Skin of body (tissue), 2 donors: ENCODE measurements around the gene MATN4. TPM values are rescaled to one million over a fixed set of nuclear protein-coding genes. Genes with fewer than 3 reads are reported as not detected.

Experiments used
- DNase-seq: peaks from one replicate; lab custom pipeline; 2025; lab: John Stamatoyannopoulos, UW
- total RNA-seq: library from RNA; depleted of rRNA; stranded (reverse); fragments of >200 nt; gene quantifications from one replicate; pipeline ENCODE4 v1.2.3, GENCODE V29; 2014

Gene MATN4
- total RNA-seq, 1 donor from 2014 or later: 0.99 TPM

- no peak for DNase-seq
Observed at GRCh38 chr20:45317826-45318225, 9.7 kb upstream of the MATN4 start.

DNA sequence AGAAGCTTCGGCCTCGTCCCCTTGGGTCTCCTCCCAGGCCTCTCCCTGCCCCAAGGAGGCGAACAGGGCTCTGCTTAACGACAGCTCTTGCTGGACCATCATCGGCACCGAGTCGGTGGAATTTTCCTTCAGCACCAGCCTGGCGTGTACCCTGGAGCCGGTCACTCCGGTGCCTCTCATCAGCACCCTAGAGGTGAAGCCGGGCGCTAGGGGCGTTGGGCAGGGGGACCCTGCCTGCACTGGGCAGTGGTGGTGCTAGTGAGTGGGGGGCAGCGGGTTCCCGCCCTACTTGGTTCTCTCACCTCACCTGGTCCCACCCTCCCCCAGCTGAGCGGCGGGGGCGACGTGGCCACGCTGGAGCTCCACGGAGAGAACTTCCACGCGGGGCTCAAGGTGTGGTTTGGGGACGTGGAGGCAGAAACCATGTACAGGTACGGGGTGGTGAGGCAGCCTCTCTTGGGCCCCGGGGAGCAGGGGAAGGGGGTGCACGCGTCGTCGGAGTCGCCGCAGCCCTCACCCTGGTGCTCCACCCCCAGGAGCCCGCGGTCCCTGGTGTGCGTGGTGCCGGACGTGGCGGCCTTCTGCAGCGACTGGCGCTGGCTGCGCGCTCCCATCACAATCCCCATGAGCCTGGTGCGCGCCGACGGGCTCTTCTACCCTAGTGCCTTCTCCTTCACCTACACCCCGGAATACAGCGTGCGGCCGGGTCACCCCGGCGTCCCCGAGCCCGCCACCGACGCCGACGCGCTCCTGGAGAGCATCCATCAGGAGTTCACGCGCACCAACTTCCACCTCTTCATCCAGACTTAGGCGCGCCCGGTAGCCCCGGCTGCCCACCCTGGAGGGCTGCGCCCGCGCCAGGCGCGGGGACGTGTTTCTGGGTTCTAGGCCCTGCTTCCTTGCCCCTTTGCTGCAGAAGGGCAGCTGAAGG lies 8.3 kb upstream of the MATN4 start:
- no peak for DNase-seq

GRCh38 chr20:45315672-45316071 lies 7.6 kb upstream of the MATN4 start:
- no peak for DNase-seq

DNA sequence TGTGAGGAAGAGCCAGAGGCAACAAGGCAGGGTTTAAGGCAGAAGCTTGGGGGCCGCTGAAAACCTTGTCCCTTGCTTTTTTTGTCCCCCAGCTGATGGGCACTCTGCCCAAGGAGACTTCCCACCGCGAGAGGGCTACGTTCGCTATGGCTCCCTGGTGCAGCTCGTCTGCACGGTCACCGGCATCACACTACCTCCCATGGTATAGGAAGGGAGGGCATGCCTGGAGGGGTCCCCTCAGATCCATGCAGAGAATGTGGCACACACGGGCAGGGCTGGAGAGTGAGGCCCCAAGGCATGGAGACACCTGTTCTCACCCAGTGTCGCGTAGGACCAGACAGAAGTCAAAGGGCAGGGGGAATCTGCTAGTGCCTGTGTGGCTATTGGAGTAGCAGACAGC lies 5.8 kb upstream of the MATN4 start:
- DNase-seq: no peak

DNA sequence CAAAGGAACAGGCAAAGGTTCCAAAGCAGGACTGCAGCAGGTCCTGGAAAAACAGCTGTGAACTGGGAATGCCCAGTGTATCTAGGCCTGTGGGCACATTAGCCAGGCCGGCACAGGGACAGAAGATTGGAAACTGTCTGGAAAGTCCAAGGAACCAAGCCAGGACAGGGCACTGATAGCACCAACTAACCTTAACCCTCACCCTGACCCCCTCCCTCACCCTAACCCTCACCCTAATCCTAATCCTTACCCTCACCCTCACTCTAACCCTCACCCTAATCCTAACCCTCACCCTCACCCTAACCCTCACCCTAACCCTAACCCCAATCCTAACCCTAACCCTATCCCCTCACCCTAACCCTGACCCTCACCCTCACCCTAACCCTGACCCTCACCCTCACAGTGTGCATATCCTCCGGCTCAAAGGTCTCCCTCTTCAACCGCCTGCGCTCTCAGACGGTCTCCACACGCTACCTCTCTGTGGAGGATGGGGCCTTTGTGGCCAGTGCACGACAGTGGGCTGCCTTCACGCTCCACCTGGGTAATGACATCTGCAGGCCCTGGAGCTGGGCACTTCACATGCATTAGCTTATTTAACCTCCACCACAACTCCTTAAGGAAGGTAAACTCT lies 5.1 kb upstream of the MATN4 start:
- no peak for DNase-seq

- DNase-seq: no peak
Observed at GRCh38 chr20:45312241-45312640, 4.1 kb upstream of the MATN4 start.

DNA sequence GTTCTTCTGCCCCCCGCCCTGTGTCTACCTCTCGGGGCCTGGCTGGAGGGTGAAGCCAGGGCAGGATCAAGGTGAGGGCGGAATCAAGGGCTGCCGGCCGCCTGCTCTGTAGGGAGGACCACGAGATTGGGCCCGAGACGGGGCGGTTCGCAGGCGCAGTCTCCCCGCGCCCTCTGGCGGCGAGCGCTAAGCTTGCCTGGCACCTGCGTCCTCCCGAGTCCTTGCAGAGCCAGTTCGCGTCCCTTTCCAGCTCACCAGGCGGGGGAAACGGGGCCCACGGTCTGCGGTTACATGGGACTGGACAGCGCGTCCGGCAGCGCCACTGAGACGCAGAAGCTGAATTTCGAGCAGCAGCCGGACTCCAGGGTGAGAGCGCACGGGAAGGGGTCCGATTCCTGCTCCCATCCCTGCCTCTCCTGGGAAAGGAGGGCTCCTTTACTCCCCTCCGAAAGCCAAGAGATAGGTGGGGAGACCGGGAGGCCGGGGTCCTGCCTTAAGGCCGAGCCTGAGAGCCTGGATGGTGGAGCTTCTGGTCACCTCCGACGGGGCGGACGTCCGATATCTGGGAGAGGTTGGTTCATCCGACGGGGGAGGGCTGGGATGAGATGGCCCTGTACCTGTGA lies 3.6 kb upstream of the MATN4 start:
- DNase-seq: no peak

GRCh38 chr20:45309075-45309474 lies 976 bp upstream of the MATN4 start:
- no peak for DNase-seq

GRCh38 chr20:45307076-45307640 lies 941 bp downstream of the MATN4 start:
- no peak for DNase-seq

- no peak for DNase-seq
Observed at GRCh38 chr20:45306431-45306982, 1.6 kb downstream of the MATN4 start, which contains the start of gene RBPJL. Gene RBPJL (plus strand): TSS chr20:45306840. CDS start chr20:45306923, 83 bp downstream.

DNA sequence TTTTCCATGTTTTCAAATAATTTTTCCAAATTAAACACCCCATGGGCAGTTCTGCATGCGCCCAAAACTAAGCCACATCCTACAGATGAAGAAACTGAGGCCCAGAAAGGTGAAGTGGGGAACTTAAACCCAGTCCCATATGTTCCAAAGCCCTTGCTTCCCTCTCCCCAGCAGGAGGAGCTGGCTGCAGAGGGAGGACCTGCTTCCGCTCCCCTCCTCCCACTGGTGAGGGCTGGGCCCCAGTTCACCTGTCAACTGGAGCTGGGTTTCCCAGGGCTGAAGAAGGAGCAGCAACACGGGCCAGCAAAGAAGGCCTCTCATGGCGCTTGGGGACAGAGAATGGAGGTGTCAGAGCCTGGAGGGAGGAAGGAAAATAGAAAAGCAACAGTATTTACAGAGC lies 2.8 kb downstream of the MATN4 start:
- DNase-seq: no peak

GRCh38 chr20:45304464-45304999 lies 3.6 kb downstream of the MATN4 start:
- DNase-seq: no peak

- no peak for DNase-seq
Observed at GRCh38 chr20:45303586-45304463, 4.3 kb downstream of the MATN4 start.

DNA sequence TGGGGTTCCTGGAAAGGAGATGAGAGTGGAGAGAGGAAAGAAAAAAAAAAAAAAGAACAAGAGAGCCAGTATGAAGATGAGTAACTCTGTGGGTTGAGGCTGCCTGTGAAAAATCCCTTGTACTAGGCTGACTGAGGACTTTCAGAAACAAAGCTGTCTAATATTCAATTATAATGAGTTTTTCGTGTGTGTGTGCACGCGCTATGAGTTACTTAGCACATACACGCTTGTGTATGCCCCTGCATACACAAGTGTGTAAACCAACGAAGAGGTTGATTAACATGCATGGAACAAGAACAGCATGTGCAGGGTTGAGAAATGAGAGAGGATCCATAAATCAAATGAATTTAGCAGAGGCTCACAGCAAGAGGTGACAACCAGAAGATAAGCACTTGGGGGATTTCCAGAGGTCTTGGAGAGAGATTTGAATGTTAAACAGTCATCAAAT lies 6.3 kb downstream of the MATN4 start:
- DNase-seq: no peak

DNA sequence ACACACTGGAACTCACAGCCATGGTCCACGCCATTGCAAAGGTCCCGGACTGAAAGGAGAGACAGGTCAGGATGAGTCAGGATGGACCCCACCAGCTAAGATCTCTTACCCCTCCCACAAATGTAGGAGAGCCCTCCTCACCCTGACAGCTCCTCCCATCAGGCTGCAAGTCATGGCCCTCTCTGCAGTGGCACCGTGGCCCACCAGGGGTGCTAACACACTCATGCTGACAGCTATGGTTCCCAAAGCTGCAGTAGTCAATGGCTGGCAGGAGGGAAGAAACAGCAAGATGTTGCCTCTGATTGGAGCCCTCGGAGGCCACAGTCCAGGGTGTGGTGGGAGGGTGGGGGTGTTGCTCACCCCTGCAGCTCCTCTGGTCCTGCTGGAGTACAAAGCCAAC lies 7.1 kb downstream of the MATN4 start:
- DNase-seq: no peak

GRCh38 chr20:45299786-45300185 lies 8.3 kb downstream of the MATN4 start:
- DNase-seq: no peak

DNA sequence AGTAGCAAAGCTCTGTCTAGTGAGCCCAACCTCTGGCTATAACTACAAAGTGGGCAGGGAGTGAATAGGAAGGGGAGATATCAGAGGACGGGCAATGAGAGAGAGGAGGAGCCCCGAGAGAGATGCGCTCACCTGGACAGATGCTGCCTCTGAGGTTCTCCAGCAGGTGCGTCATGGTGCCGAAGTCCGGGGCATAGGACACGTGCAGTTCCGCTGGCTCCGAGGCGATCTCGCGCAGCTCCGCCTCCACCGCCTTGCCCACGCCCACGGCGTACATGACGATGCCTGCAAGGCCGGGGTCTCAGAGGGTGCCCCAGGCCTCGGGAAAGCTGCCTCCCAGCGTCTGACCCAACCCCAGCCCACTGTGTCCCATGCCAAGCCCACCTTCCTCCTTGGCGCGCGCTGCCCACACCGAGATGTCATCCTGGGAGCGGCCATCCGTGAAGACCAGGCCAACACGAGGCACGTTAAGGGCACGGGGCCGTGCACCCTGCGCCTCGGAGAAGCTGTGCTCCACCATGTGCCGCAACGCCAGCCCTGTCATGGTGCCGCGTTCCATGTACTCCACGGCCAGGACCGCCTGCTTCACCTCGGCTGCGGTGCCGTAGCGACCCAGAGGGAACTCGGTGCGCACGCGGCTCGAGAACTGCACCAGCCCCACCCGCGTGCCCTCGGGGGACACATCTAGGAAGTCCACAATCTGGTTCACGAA lies 10.2 kb downstream of the MATN4 start:
- no peak for DNase-seq

GRCh38 chr20:45294659-45295058 lies 13.4 kb downstream of the MATN4 start:
- DNase-seq: no peak

- no peak for DNase-seq
Observed at GRCh38 chr20:45294003-45294368, 14.1 kb downstream of the MATN4 start.
